ENCODE data around the gene NUTM2D.
"Not testable (repeated sequence)": the region's sequence is repeated elsewhere in the genome, so short reads cannot be mapped to it uniquely, and the experiment has no call there.

- TF ChIP-seq, protein P1, sequence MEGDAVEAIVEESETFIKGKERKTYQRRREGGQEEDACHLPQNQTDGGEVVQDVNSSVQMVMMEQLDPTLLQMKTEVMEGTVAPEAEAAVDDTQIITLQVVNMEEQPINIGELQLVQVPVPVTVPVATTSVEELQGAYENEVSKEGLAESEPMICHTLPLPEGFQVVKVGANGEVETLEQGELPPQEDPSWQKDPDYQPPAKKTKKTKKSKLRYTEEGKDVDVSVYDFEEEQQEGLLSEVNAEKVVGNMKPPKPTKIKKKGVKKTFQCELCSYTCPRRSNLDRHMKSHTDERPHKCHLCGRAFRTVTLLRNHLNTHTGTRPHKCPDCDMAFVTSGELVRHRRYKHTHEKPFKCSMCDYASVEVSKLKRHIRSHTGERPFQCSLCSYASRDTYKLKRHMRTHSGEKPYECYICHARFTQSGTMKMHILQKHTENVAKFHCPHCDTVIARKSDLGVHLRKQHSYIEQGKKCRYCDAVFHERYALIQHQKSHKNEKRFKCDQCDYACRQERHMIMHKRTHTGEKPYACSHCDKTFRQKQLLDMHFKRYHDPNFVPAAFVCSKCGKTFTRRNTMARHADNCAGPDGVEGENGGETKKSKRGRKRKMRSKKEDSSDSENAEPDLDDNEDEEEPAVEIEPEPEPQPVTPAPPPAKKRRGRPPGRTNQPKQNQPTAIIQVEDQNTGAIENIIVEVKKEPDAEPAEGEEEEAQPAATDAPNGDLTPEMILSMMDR (IDR thresholded peaks at IDR 0.05; ENCODE audit: low read depth, low read length) = not testable (repeated sequence)
- not testable (repeated sequence) for TF ChIP-seq EZH2phosphoT487 (IDR thresholded peaks at IDR 0.05; ENCODE audit: low read depth)
Measured at GRCh38 chr10:87327958-87328357, 29.6 kb upstream of the NUTM2D start.
